GM21367 (cell line): ENCODE data around the gene TSACC.

Source experiments
- ATAC-seq: cut with Tn5 transposase; IDR thresholded peaks from one replicate; pipeline ENCODE4 v1.9.1; 2021; ENCODE audit not compliant: unreplicated experiment

The TSACC gene

GRCh38 chr1:156391701-156392100, 53.4 kb downstream of the TSACC start:
- ATAC-seq, result no peak

- ATAC-seq, result no peak
These were observed 54.1 kb downstream of the TSACC start for GRCh38 chr1:156392452-156392853.

GRCh38 chr1:156393095-156393494, 54.8 kb downstream of the TSACC start:
- ATAC-seq, result no peak

GRCh38 chr1:156394082-156394481, 55.8 kb downstream of the TSACC start:
- ATAC-seq, result no peak

- ATAC-seq, result no peak
These were observed 56.6 kb downstream of the TSACC start for GRCh38 chr1:156394835-156395461.
